CD14-positive monocyte (primary cell): ENCODE data around the gene PRKAR1B. TPM values are rescaled to one million over a fixed set of nuclear protein-coding genes. Genes with fewer than 3 reads are reported as not detected.

Experiments
- DNase-seq, 3 donors: peaks; one replicate each; pipeline ENCODE4 v3.0.0-alpha.2; 2011 to 2022
- H2AFZ ChIP-seq: 2 replicates; pipeline ENCODE4 v1.6.0; 2012; ENCODE audit warnings: mild to moderate bottlenecking, low read depth, low read length, inconsistent platforms; ENCODE audit not compliant: insufficient read depth, poor library complexity, severe bottlenecking
- H3K27ac ChIP-seq, 2 donors: 1 replicate in 1 of 2; 2 replicates in 1 of 2; pipeline ENCODE4 v1.5.1; 2012 to 2013; ENCODE audit warnings: low read length in 2 of 2, control low read depth in 1 of 2, inconsistent platforms in 1 of 2, low read depth in 1 of 2, mild to moderate bottlenecking in 1 of 2
- H3K27me3 ChIP-seq, 2 donors: one replicate each; pipeline versions ENCODE4 v1.6.0 to v1.6.1; 2011 to 2013; ENCODE audit warnings: low read length in 2 of 2; ENCODE audit not compliant: control insufficient read depth in 2 of 2, insufficient read depth in 2 of 2
- H3K36me3 ChIP-seq, 2 donors: replicated peaks in 1 of 2; 1 replicate in 1 of 2; 2 replicates in 1 of 2; pipeline versions ENCODE4 v1.5.1 to v1.6.1; 2012 to 2013; ENCODE audit warnings: low read length in 2 of 2, control low read depth in 1 of 2, inconsistent platforms in 1 of 2, mild to moderate bottlenecking in 1 of 2; ENCODE audit not compliant: insufficient read depth in 2 of 2, control insufficient read depth in 1 of 2
- H3K4me1 ChIP-seq, 2 donors: 1 replicate in 1 of 2; 2 replicates in 1 of 2; pipeline versions ENCODE4 v1.5.1 to v1.6.1; 2012 to 2013; ENCODE audit warnings: low read length in 2 of 2, control low read depth in 1 of 2, inconsistent platforms in 1 of 2, mild to moderate bottlenecking in 1 of 2, moderate library complexity in 1 of 2; ENCODE audit not compliant: insufficient read depth in 2 of 2, control insufficient read depth in 1 of 2
- H3K4me2 ChIP-seq: replicated peaks from 2 replicates; pipeline ENCODE3; 2012; ENCODE audit warnings: low read length, moderate library complexity, mild to moderate bottlenecking; ENCODE audit not compliant: poor library complexity, severe bottlenecking; ENCODE audit errors: extremely low read depth
- H3K4me3 ChIP-seq, 3 experiments: fragments of 200-600 bp in 1 of 3; sonication (generic) in 1 of 3; replicated peaks in 1 of 3; 1 replicate in 2 of 3; 2 replicates in 1 of 3; pipeline ENCODE4 v1.5.1; 2011 to 2013; ENCODE audit warnings: low read length in 3 of 3, mild to moderate bottlenecking in 3 of 3, control low read depth in 2 of 3, low read depth in 2 of 3, inconsistent platforms in 1 of 3, moderate library complexity in 1 of 3
- H3K79me2 ChIP-seq: 2 replicates; pipeline ENCODE4 v1.6.0; 2012; ENCODE audit warnings: mild to moderate bottlenecking, control low read depth, inconsistent platforms, low read length, moderate library complexity; ENCODE audit not compliant: insufficient read depth
- H3K9ac ChIP-seq: 2 replicates; pipeline ENCODE4 v1.6.0; 2017; ENCODE audit warnings: low read length, mild to moderate bottlenecking; ENCODE audit not compliant: insufficient read depth, poor library complexity, severe bottlenecking
- H3K9me3 ChIP-seq, 2 donors: replicated peaks in 1 of 2; 1 replicate in 1 of 2; 2 replicates in 1 of 2; pipeline versions ENCODE4 v1.5.1 to v1.6.1; 2012 to 2013; ENCODE audit warnings: low read length in 2 of 2, control low read depth in 1 of 2; ENCODE audit not compliant: control insufficient read depth in 1 of 2, insufficient read depth in 1 of 2
- H4K20me1 ChIP-seq: 2 replicates; pipeline ENCODE4 v1.6.0; 2012; ENCODE audit warnings: mild to moderate bottlenecking, low read length, control low read depth, moderate library complexity; ENCODE audit not compliant: insufficient read depth
- H3K27ac Mint-ChIP-seq, 7 donors: one replicate each; pipeline ENCODE4 v1.8.0; 2020; ENCODE audit warnings: mild to moderate bottlenecking in 7 of 7, mixed read lengths in 7 of 7, moderate library complexity in 6 of 7, inconsistent platforms in 2 of 7
- H3K27me3 Mint-ChIP-seq, 3 donors: one replicate each; pipeline ENCODE4 v1.8.0; 2021 to 2022; ENCODE audit warnings: low read depth in 3 of 3, mild to moderate bottlenecking in 3 of 3, mixed read lengths in 3 of 3, moderate library complexity in 3 of 3, inconsistent platforms in 1 of 3
- H3K36me3 Mint-ChIP-seq, 2 donors: one replicate each; pipeline ENCODE4 v1.8.0; 2020; ENCODE audit warnings: mixed read lengths in 2 of 2, inconsistent platforms in 1 of 2, mild to moderate bottlenecking in 1 of 2
- H3K4me1 Mint-ChIP-seq: one replicate; pipeline ENCODE4 v1.8.0; 2020; ENCODE audit warnings: mild to moderate bottlenecking, mixed read lengths
- H3K4me3 Mint-ChIP-seq, 2 donors: one replicate each; pipeline ENCODE4 v1.8.0; 2020; ENCODE audit warnings: mild to moderate bottlenecking in 2 of 2, mixed read lengths in 2 of 2, moderate library complexity in 1 of 2
- H3K9me3 Mint-ChIP-seq, 7 donors: one replicate each; pipeline ENCODE4 v1.8.0; 2020 to 2022; ENCODE audit warnings: mixed read lengths in 7 of 7, mild to moderate bottlenecking in 6 of 7, moderate library complexity in 6 of 7, inconsistent platforms in 2 of 7
- WGBS: methylation state at CpG from one replicate; pipeline ENCODE4 v1.1.5; 2013; ENCODE audit warnings: missing lambda C conversion rate; ENCODE audit not compliant: insufficient coverage; 5-methylcytosine and 5-hydroxymethylcytosine counted together
- intact Hi-C, 2 donors: fragments of 100-400 bp; cut with micrococcal nuclease; formaldehyde crosslinking; loops; one replicate each; pipeline versions ENCODE4 v1.15.0 to v1.15.1; 2023
- polyA plus RNA-seq, 3 donors: library from polyadenylated mRNA; depleted of rRNA in 1 of 3; unstranded in 2 of 3; stranded (reverse) in 1 of 3; fragments of 300-500 nt in 2 of 3; fragments of >200 nt in 1 of 3; fragmentation: Illumina TruSeq in 2 of 3; gene quantifications; 1 replicate in 2 of 3; 2 replicates in 1 of 3; pipeline ENCODE4 v1.2.3, GENCODE V29; 2012 to 2021
- TF ChIP-seq, protein P1 (sequence below): fragments of 200-600 bp; IDR thresholded peaks from one replicate; pipeline ENCODE4 v1.8.0; 2022; ENCODE audit warnings: antibody characterized with exemption, mild to moderate bottlenecking

Gene PRKAR1B
- polyA plus RNA-seq, 3 donors: 0.94 to 2.1 (median 1.1) TPM

GRCh38 chr7:567305-567883, 159.7 kb downstream of the PRKAR1B start:
- WGBS: 90% methylated on average over 2 of the region's 3 CpGs
- Histone ChIP-seq H4K20me1 (no peaks in the 10 kb centered on the region), H3K4me1 (no peaks in the 10 kb centered on the region), H3K4me3 (no peak overlapping the region), H3K4me2 (no peak overlapping the region), H3K27ac (no peak overlapping the region), H3K79me2 (no peaks in the 10 kb centered on the region), H3K9me3 (no peaks in the 10 kb centered on the region), H3K27me3 (no peaks in the 10 kb centered on the region), H2AFZ (no peak overlapping the region), H3K9ac (no peak overlapping the region), H3K36me3 (no peaks in the 10 kb centered on the region)
- TF ChIP-seq, protein P1, sequence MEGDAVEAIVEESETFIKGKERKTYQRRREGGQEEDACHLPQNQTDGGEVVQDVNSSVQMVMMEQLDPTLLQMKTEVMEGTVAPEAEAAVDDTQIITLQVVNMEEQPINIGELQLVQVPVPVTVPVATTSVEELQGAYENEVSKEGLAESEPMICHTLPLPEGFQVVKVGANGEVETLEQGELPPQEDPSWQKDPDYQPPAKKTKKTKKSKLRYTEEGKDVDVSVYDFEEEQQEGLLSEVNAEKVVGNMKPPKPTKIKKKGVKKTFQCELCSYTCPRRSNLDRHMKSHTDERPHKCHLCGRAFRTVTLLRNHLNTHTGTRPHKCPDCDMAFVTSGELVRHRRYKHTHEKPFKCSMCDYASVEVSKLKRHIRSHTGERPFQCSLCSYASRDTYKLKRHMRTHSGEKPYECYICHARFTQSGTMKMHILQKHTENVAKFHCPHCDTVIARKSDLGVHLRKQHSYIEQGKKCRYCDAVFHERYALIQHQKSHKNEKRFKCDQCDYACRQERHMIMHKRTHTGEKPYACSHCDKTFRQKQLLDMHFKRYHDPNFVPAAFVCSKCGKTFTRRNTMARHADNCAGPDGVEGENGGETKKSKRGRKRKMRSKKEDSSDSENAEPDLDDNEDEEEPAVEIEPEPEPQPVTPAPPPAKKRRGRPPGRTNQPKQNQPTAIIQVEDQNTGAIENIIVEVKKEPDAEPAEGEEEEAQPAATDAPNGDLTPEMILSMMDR: no peak
- intact Hi-C loops: no loop called here
- Mint-ChIP-seq H3K27me3 (peaks cover 0 to 3% (median 2%) of the 10 kb centered on the region in 3 donors), H3K27ac (no peak overlapping the region), H3K9me3 (no peaks in the 10 kb centered on the region), H3K4me3 (no peak overlapping the region), H3K4me1 (no peaks in the 10 kb centered on the region), H3K36me3 (no peaks in the 10 kb centered on the region)
- DNase-seq: no peak

GRCh38 chr7:566100-566499, 161.0 kb downstream of the PRKAR1B start:
- Histone ChIP-seq H3K9me3 (no peaks in the 10 kb centered on the region), H3K4me3 (no peak overlapping the region), H3K9ac (no peak overlapping the region), H3K79me2 (no peaks in the 10 kb centered on the region), H2AFZ (no peak overlapping the region), H4K20me1 (no peaks in the 10 kb centered on the region), H3K27ac (no peak overlapping the region), H3K36me3 (no peaks in the 10 kb centered on the region), H3K27me3 (no peaks in the 10 kb centered on the region), H3K4me2 (no peak overlapping the region), H3K4me1 (no peaks in the 10 kb centered on the region)
- Mint-ChIP-seq H3K36me3 (no peaks in the 10 kb centered on the region), H3K4me1 (no peaks in the 10 kb centered on the region), H3K9me3 (no peaks in the 10 kb centered on the region), H3K27me3 (peaks cover 0 to 3% (median 2%) of the 10 kb centered on the region in 3 donors), H3K4me3 (no peak overlapping the region), H3K27ac (no peak overlapping the region)
- TF ChIP-seq, protein P1: no peak
- intact Hi-C loops: no loop called here
- no CpG with 5 or more reads among the region's 1 CpG for WGBS
- DNase-seq: no peak
